ENCODE data around the gene ENPP6. TPM values are rescaled to one million over a fixed set of nuclear protein-coding genes. Genes with fewer than 3 reads are reported as not detected.

ENPP6 gene
- total and polyA plus RNA-seq, 2 of the 13 experiments (the other 11 are each of a cell fraction or from before 2014, with no cell fraction given) = not detected

GRCh38 chr4:184191267-184191666 lies 26.4 kb downstream of the ENPP6 start:
- no peak overlapping the region for H3K4me3 ChIP-seq (replicated peaks in 1 of 3; ENCODE audit: insufficient read depth in 1 of 3, low read depth in 2 of 3, low read length in 3 of 3)
- intact Hi-C loops (cut with micrococcal nuclease; ENCODE audit: unreplicated experiment) (no loop called here), in situ Hi-C loops (cut with HindIII; ENCODE audit: extremely low pct_ligation_motif_present, low pct_unique_long_range_greater_than_20kb) (no loop called here)
- WGBS (ENCODE audit: low lambda C conversion rate) = 20% methylated on average over 6 of the region's 6 CpGs
- H2AFZ ChIP-seq (ENCODE audit: low read length) = no peak overlapping the region
- DNase-seq (ENCODE audit: low spot score) (no peak), ATAC-seq (no peak), FAIRE-seq (no peak)
- no TSS peak for BruUV-seq (replicated peaks)
- H4K20me1 ChIP-seq (ENCODE audit: insufficient read depth, low read length) = no peaks in the 10 kb centered on the region
- no peaks in the 10 kb centered on the region for H3K36me3 ChIP-seq (replicated peaks in 1 of 2; ENCODE audit: control insufficient read depth in 1 of 2, insufficient read depth in 2 of 2, low read length in 2 of 2)
- TF ChIP-seq ZBTB33 (CRISPR knock-in tag; IDR thresholded peaks at IDR 0.05) (no peak), IKZF1 (IDR thresholded peaks at IDR 0.05) (no peak), STAT5B (CRISPR knock-in tag; IDR thresholded peaks at IDR 0.05) (no peak), ZNF503 (CRISPR knock-in tag; IDR thresholded peaks at IDR 0.05) (no peak), PRPF4 (IDR thresholded peaks at IDR 0.05; ENCODE audit: low read depth, low read length, poor library complexity, severe bottlenecking) (no peak), ZNF576 (CRISPR knock-in tag; IDR thresholded peaks at IDR 0.05) (no peak), BORCS8-MEF2B (CRISPR knock-in tag; IDR thresholded peaks at IDR 0.05) (no peak), ZNF605 (CRISPR knock-in tag; IDR thresholded peaks at IDR 0.05) (no peak), EEA1 (CRISPR knock-in tag; IDR thresholded peaks at IDR 0.05; ENCODE audit: borderline replicate concordance) (no peak), ZNF256 (CRISPR knock-in tag; conservative IDR thresholded peaks at IDR 0.05) (no peak), ZNF780A (CRISPR knock-in tag; IDR thresholded peaks at IDR 0.05) (no peak), SIX4 (CRISPR knock-in tag; IDR thresholded peaks at IDR 0.05) (no peak), JARID2 (CRISPR knock-in tag; IDR thresholded peaks at IDR 0.05; ENCODE audit: insufficient replicate concordance) (no peak)
- TF ChIP-seq, protein P1, sequence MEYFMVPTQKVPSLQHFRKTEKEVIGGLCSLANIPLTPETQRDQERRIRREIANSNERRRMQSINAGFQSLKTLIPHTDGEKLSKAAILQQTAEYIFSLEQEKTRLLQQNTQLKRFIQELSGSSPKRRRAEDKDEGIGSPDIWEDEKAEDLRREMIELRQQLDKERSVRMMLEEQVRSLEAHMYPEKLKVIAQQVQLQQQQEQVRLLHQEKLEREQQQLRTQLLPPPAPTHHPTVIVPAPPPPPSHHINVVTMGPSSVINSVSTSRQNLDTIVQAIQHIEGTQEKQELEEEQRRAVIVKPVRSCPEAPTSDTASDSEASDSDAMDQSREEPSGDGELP (IDR thresholded peaks at IDR 0.05; ENCODE audit: borderline replicate concordance, low read depth) = no peak
- TF ChIP-seq, protein P2, sequence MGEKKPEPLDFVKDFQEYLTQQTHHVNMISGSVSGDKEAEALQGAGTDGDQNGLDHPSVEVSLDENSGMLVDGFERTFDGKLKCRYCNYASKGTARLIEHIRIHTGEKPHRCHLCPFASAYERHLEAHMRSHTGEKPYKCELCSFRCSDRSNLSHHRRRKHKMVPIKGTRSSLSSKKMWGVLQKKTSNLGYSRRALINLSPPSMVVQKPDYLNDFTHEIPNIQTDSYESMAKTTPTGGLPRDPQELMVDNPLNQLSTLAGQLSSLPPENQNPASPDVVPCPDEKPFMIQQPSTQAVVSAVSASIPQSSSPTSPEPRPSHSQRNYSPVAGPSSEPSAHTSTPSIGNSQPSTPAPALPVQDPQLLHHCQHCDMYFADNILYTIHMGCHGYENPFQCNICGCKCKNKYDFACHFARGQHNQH (CRISPR knock-in tag; IDR thresholded peaks at IDR 0.05) = no peak
- TF ChIP-seq, protein P3, sequence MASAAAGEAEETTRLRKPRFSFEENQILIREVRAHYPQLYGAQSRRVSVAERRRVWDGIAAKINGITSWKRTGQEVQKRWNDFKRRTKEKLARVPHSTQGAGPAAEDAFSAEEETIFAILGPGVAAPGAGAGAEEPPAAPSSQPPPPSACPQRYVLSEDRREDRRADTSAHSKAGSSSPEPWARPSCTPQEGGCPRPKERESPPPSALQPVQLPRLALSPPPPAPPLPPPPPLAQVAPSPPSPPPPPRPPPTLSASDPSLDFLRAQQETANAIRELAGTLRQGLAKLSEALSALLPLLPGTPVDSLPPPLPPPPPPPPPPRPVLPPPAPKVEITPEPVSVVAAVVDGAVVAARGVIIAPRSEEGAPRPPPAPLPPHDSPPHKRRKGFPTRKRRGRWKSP (CRISPR knock-in tag; IDR thresholded peaks at IDR 0.05) = no peak
- ChIA-PET POLR2A (no interaction called here), CTCF (ENCODE audit: low intra/inter-chr PET ratio, low total read pairs) (no interaction called here)
- no peak overlapping the region for H3K9ac ChIP-seq (ENCODE audit: insufficient read depth, low read depth, low read length)
- H3K79me2 ChIP-seq (ENCODE audit: insufficient read depth, low read length) = no peaks in the 10 kb centered on the region
- H3K27ac ChIP-seq (ENCODE audit: extremely low read length, insufficient read depth, low read length) = no peak overlapping the region
- no peak overlapping the region for H3K4me2 ChIP-seq (ENCODE audit: low read depth, low read length)
- peaks cover 0 to 4% of the 10 kb centered on the region in 2 experiments; a peak in 1 of 5 replicates for H3K27me3 ChIP-seq (ENCODE audit: control insufficient read depth in 1 of 2, insufficient read depth in 2 of 2, low read length in 2 of 2)
- no peaks in the 10 kb centered on the region for H3K4me1 ChIP-seq (ENCODE audit: insufficient read depth, low read length)
- no peaks in the 10 kb centered on the region for H3K9me3 ChIP-seq (ENCODE audit: low read length)

Data from HepG2 (cell line).